Smooth muscle cell (in vitro differentiated cells): Measurements from ENCODE around the gene WWTR1. TPM values are rescaled to one million over a fixed set of nuclear protein-coding genes. Genes with fewer than 3 reads are reported as not detected.

ENCODE experiments used
- DNase-seq: peaks from one replicate; lab custom pipeline; 2025; ENCODE audit not compliant: unreplicated experiment; lab: John Stamatoyannopoulos, UW
- H2AFZ ChIP-seq: fragments of 200-600 bp; sonication (generic); 2 replicates; pipeline ENCODE4 v1.6.0; 2016; ENCODE audit warnings: antibody characterized with exemption, low read depth, mild to moderate bottlenecking
- H3F3A ChIP-seq: fragments of 200-600 bp; sonication (generic); 2 replicates; pipeline ENCODE4 v1.6.0; 2017; ENCODE audit warnings: antibody characterized with exemption, low read depth
- H3K27ac ChIP-seq: fragments of 200-600 bp; sonication (generic); 2 replicates; pipeline ENCODE4 v1.5.1; 2016; ENCODE audit warnings: low read depth, mild to moderate bottlenecking
- H3K27me3 ChIP-seq: fragments of 200-600 bp; sonication (generic); 2 replicates; pipeline ENCODE4 v1.6.1; 2016; ENCODE audit warnings: low read depth, mild to moderate bottlenecking
- H3K36me3 ChIP-seq: fragments of 200-600 bp; sonication (generic); 2 replicates; pipeline ENCODE4 v1.5.1; 2016; ENCODE audit warnings: low read depth
- H3K4me1 ChIP-seq: fragments of 200-600 bp; sonication (generic); 2 replicates; pipeline ENCODE4 v1.5.1; 2016; ENCODE audit warnings: low read depth
- H3K4me2 ChIP-seq: fragments of 200-600 bp; sonication (generic); 2 replicates; pipeline ENCODE4 v1.6.0; 2016; ENCODE audit warnings: mild to moderate bottlenecking
- H3K4me3 ChIP-seq: fragments of 200-600 bp; sonication (generic); 2 replicates; pipeline ENCODE4 v1.5.1; 2016; ENCODE audit warnings: mild to moderate bottlenecking
- H3K79me2 ChIP-seq: fragments of 200-600 bp; sonication (generic); 2 replicates; pipeline ENCODE4 v1.6.0; 2016; ENCODE audit warnings: low read depth, mild to moderate bottlenecking
- H3K9ac ChIP-seq: fragments of 200-600 bp; sonication (generic); 2 replicates; pipeline ENCODE4 v1.6.0; 2016; ENCODE audit warnings: low read depth
- H3K9me3 ChIP-seq: fragments of 200-600 bp; sonication (generic); replicated peaks from 2 replicates; pipeline ENCODE4 v1.5.1; 2016; ENCODE audit warnings: low read depth
- H4K20me1 ChIP-seq: fragments of 200-600 bp; sonication (generic); 2 replicates; pipeline ENCODE4 v1.6.0; 2016; ENCODE audit warnings: low read depth
- CTCF ChIP-seq: fragments of 200-600 bp; sonication (generic); IDR thresholded peaks from 2 replicates; pipeline ENCODE4 v1.5.1; 2017; ENCODE audit warnings: borderline replicate concordance, mild to moderate bottlenecking, antibody characterized with exemption; ENCODE audit not compliant: insufficient read depth, poor library complexity, severe bottlenecking
- WGBS: methylation state at CpG from one replicate; pipeline ENCODE4 v1.1.7; 2016; ENCODE audit warnings: low lambda C conversion rate; 5-methylcytosine and 5-hydroxymethylcytosine counted together
- polyA plus RNA-seq: library from polyadenylated mRNA; unstranded; fragments of >200 nt; fragmentation: Nextera tagmentation; extraction: Ambion mirVana; gene quantifications from 2 replicates; pipeline ENCODE4 v1.2.1, GENCODE V29; 2016
- total RNA-seq: library from RNA; depleted of rRNA; stranded (reverse); fragments of >200 nt; gene quantifications from 2 replicates; pipeline ENCODE4 v1.2.3, GENCODE V29; 2014

WWTR1 gene
- total and polyA plus RNA-seq, 2 experiments from 2014 or later, result 38.4 to 55.6 TPM

- Histone ChIP-seq H4K20me1 (peaks cover 76% of the 10 kb centered on the region), H3K27ac (peak overlapping the region; percentile 51), H3K4me2 (no peak overlapping the region), H3K9ac (no peak overlapping the region), H3K9me3 (no peaks in the 10 kb centered on the region), H3K4me1 (peaks cover 9% of the 10 kb centered on the region), H3K4me3 (no peak overlapping the region), H3K79me2 (peaks cover 91% of the 10 kb centered on the region), H2AFZ (no peak overlapping the region), H3K36me3 (no peaks in the 10 kb centered on the region), H3F3A (no peaks in the 10 kb centered on the region), H3K27me3 (no peaks in the 10 kb centered on the region)
- no peak for TF ChIP-seq CTCF
- DNase-seq, result no peak
- WGBS, result 100% methylated on average over 1 of the region's 1 CpG
Measured at GRCh38 chr3:149653136-149653535, 4.7 kb downstream of the WWTR1 start.

DNA sequence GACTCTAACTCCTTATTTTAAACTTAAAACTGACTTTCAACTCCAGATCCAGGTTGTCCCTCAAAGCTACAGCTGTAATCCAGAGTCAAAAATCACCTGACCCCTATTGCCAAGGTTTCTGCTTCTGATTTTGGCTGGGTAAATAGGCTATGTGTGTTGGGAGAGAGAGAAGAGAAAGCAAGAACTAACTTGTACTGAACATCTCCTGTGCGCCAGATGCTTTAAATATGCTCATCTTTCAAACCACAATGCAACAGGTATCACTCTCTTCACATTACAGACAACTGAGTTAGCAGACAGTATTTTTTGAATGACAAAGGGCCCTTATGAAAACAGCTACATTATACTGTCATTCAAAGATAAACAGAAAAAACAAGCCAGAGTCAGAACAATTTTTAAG, 7.0 kb downstream of the WWTR1 start:
- 88% methylated on average over 1 of the region's 1 CpG for WGBS
- no peak overlapping the region for H3K4me3 ChIP-seq
- H4K20me1 ChIP-seq, result peaks cover 89% of the 10 kb centered on the region
- H3K27ac ChIP-seq, result peak overlapping the region; percentile 42
- DNase-seq, result no peak
- no peaks in the 10 kb centered on the region for H3K9me3 ChIP-seq
- peak overlapping the region; percentile 18 for H3K4me2 ChIP-seq
- no peak for TF ChIP-seq CTCF
- no peaks in the 10 kb centered on the region for H3K36me3 ChIP-seq
- H3F3A ChIP-seq, result peaks cover 6% of the 10 kb centered on the region
- H3K9ac ChIP-seq, result peak overlapping the region; percentile 5
- H2AFZ ChIP-seq, result no peak overlapping the region
- H3K27me3 ChIP-seq, result no peaks in the 10 kb centered on the region
- peaks cover 7% of the 10 kb centered on the region for H3K4me1 ChIP-seq
- H3K79me2 ChIP-seq, result peaks cover 100% of the 10 kb centered on the region

GRCh38 chr3:149648525-149648924, 9.3 kb downstream of the WWTR1 start:
- WGBS, result 94% methylated on average over 3 of the region's 3 CpGs
- TF ChIP-seq CTCF, result no peak
- no peak overlapping the region for H3K27ac ChIP-seq
- H4K20me1 ChIP-seq, result peaks cover 87% of the 10 kb centered on the region
- no peaks in the 10 kb centered on the region for H3K36me3 ChIP-seq
- peaks cover 100% of the 10 kb centered on the region for H3K79me2 ChIP-seq
- H3K4me2 ChIP-seq, result no peak overlapping the region
- H3K9me3 ChIP-seq, result no peaks in the 10 kb centered on the region
- DNase-seq, result no peak
- H3K4me1 ChIP-seq, result no peaks in the 10 kb centered on the region
- H2AFZ ChIP-seq, result no peak overlapping the region
- H3K27me3 ChIP-seq, result no peaks in the 10 kb centered on the region
- no peak overlapping the region for H3K9ac ChIP-seq
- peaks cover 6% of the 10 kb centered on the region for H3F3A ChIP-seq
- H3K4me3 ChIP-seq, result no peak overlapping the region

DNA sequence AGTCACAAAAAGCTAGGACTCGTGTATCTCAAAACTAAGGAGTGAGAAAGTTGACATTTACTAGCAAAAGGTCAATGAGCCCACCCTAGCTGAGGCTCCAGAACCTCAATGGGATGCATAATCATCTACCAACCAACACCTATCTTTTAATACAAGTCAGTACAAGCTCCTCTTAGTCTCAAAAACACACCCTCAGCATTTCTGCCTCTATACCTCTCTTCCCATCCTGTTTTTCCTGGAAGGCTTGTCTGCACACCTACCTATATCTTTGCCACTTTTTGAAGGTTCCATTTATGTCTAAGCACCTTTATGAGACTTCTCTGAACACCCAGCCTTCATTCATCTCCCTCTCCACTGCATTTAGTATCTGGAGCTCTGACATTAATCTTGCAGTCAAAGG, 10.0 kb downstream of the WWTR1 start:
- no peak overlapping the region for H3K4me3 ChIP-seq
- H3K36me3 ChIP-seq, result no peaks in the 10 kb centered on the region
- no peaks in the 10 kb centered on the region for H3K4me1 ChIP-seq
- peaks cover 100% of the 10 kb centered on the region for H3K79me2 ChIP-seq
- WGBS, result 95% methylated on average over 1 of the region's 1 CpG
- no peak overlapping the region for H2AFZ ChIP-seq
- no peak overlapping the region for H3K27ac ChIP-seq
- DNase-seq, result no peak
- no peaks in the 10 kb centered on the region for H3K9me3 ChIP-seq
- no peak overlapping the region for H3K9ac ChIP-seq
- peaks cover 6% of the 10 kb centered on the region for H3F3A ChIP-seq
- peaks cover 88% of the 10 kb centered on the region for H4K20me1 ChIP-seq
- H3K4me2 ChIP-seq, result no peak overlapping the region
- TF ChIP-seq CTCF, result no peak
- no peaks in the 10 kb centered on the region for H3K27me3 ChIP-seq
